Activated CD4-positive, CD25-positive, alpha-beta regulatory T cell treated with anti-CD3 and anti-CD28 coated beads, Interleukin-2, amount 50 U/mL, for 16 hours (primary cell): ENCODE data around the gene HOXA5.

Experiments used
- DNase-seq: peaks from one replicate; pipeline ENCODE4 v3.0.0-alpha.2; 2020; ENCODE audit warnings: low read depth, low spot score

The HOXA5 gene

GRCh38 chr7:27148756-27149641 lies 5.5 kb upstream of the HOXA5 start:
- no peak for DNase-seq

- DNase-seq: no peak
Measured at GRCh38 chr7:27148031-27148755, 4.7 kb upstream of the HOXA5 start.

- DNase-seq: no peak
Measured at GRCh38 chr7:27147199-27148030, 3.9 kb upstream of the HOXA5 start, which contains the start of gene HOXA6. Gene HOXA6 (minus strand): TSS chr7:27147774. CDS start chr7:27147749, 25 bp downstream.

GRCh38 chr7:27146491-27147198 lies 3.2 kb upstream of the HOXA5 start:
- DNase-seq: no peak

GRCh38 chr7:27145914-27146412 lies 2.5 kb upstream of the HOXA5 start:
- no peak for DNase-seq

- DNase-seq: no peak
Measured at GRCh38 chr7:27145165-27145913, 1.9 kb upstream of the HOXA5 start.

GRCh38 chr7:27144781-27145164 lies 1.3 kb upstream of the HOXA5 start:
- DNase-seq: no peak

- DNase-seq: no peak
Measured at GRCh38 chr7:27143950-27144780, 684 bp upstream of the HOXA5 start.

- DNase-seq: no peak
Measured at GRCh38 chr7:27142580-27143022, 880 bp downstream of the HOXA5 start.

GRCh38 chr7:27141923-27142579 lies 1.4 kb downstream of the HOXA5 start:
- DNase-seq: no peak

- DNase-seq: no peak
Measured at GRCh38 chr7:27141137-27141922, 2.2 kb downstream of the HOXA5 start.

GRCh38 chr7:27140126-27140857 lies 3.2 kb downstream of the HOXA5 start:
- no peak for DNase-seq

- no peak for DNase-seq
Measured at GRCh38 chr7:27139334-27140125, 4.0 kb downstream of the HOXA5 start.

- DNase-seq: no peak
Measured at GRCh38 chr7:27138985-27139333, 4.5 kb downstream of the HOXA5 start.

GRCh38 chr7:27138472-27138871 lies 5.0 kb downstream of the HOXA5 start:
- DNase-seq: no peak

GRCh38 chr7:27137640-27138315 lies 5.7 kb downstream of the HOXA5 start:
- no peak for DNase-seq
